SK-N-SH (cell line): ENCODE data around the gene GPR55. TPM values are rescaled to one million over a fixed set of nuclear protein-coding genes. Genes with fewer than 3 reads are reported as not detected.

Experiments used
- CTCF ChIA-PET: fragments of 300-600, 350-600 bp; formaldehyde crosslinking; extraction: SDS; loops from one replicate; lab custom pipeline; 2021; lab: Yijun Ruan, JAX
- POLR2A ChIA-PET: fragments of 350-600 bp; sonication (Branson Sonifier 250); formaldehyde crosslinking; extraction: SDS; loops from one replicate; lab custom pipeline; 2020; ENCODE audit warnings: antibody characterized with exemption, inconsistent platforms; lab: Yijun Ruan, JAX
- DNase-seq: peaks from one replicate; pipeline ENCODE4 v3.0.0; 2012
- H2AFZ ChIP-seq: fragments of 200-600 bp; sonication (generic); 2 replicates; pipeline ENCODE4 v1.8.1; 2016; ENCODE audit warnings: antibody characterized with exemption, mild to moderate bottlenecking, low read depth
- H3F3A ChIP-seq: fragments of 200-600 bp; sonication (generic); replicated peaks from 2 replicates; pipeline ENCODE3; 2016; ENCODE audit warnings: antibody characterized with exemption, mild to moderate bottlenecking; ENCODE audit not compliant: insufficient read depth
- H3K27ac ChIP-seq, 2 experiments: fragments of 200-500 bp in 1 of 2; fragments of 200-600 bp in 1 of 2; sonication (Bioruptor generic) in 1 of 2; sonication (generic), shearing (Covaris generic) in 1 of 2; 2 replicates each; pipeline versions ENCODE4 v1.5.1 to v1.6.1; 2014 to 2016; ENCODE audit warnings: low read depth in 2 of 2, inconsistent platforms in 1 of 2, low read length in 1 of 2, mild to moderate bottlenecking in 1 of 2, mixed read lengths in 1 of 2
- H3K27me3 ChIP-seq: fragments of 200-600 bp; sonication (generic), shearing (Covaris generic); 2 replicates; pipeline ENCODE4 v1.6.1; 2016; ENCODE audit warnings: mixed run types; ENCODE audit not compliant: insufficient read depth
- H3K36me3 ChIP-seq, 2 experiments: fragments of 200-500 bp in 1 of 2; fragments of 200-600 bp in 1 of 2; sonication (Bioruptor generic) in 1 of 2; sonication (generic) in 1 of 2; replicated peaks in 1 of 2; 2 replicates each; pipeline versions ENCODE3 to v1.5.1; 2014 to 2016; ENCODE audit warnings: low read length in 1 of 2, mild to moderate bottlenecking in 1 of 2; ENCODE audit not compliant: insufficient read depth in 2 of 2, control insufficient read depth in 1 of 2
- H3K4me1 ChIP-seq, 2 experiments: fragments of 200-500 bp in 1 of 2; fragments of 200-600 bp in 1 of 2; sonication (Bioruptor generic) in 1 of 2; sonication (generic), shearing (Covaris generic) in 1 of 2; 2 replicates each; pipeline versions ENCODE4 v1.5.1 to v1.6.1; 2014 to 2016; ENCODE audit warnings: low read depth in 1 of 2, low read length in 1 of 2, mixed run types in 1 of 2; ENCODE audit not compliant: insufficient read depth in 2 of 2, control insufficient read depth in 1 of 2
- H3K4me2 ChIP-seq: fragments of 200-600 bp; sonication (generic), shearing (Covaris generic); 2 replicates; pipeline ENCODE4 v1.6.1; 2017; ENCODE audit warnings: mixed run types
- H3K4me3 ChIP-seq, 2 experiments: fragments of 200-500 bp in 1 of 2; fragments of 200-600 bp in 1 of 2; sonication (Bioruptor generic) in 1 of 2; sonication (generic), shearing (Covaris generic) in 1 of 2; 2 replicates each; pipeline versions ENCODE4 v1.5.1 to v1.8.1; 2014 to 2016; ENCODE audit warnings: low read depth in 2 of 2, inconsistent platforms in 1 of 2, low read length in 1 of 2, mild to moderate bottlenecking in 1 of 2, mixed read lengths in 1 of 2, moderate library complexity in 1 of 2
- H3K79me2 ChIP-seq: fragments of 200-600 bp; sonication (generic); 2 replicates; pipeline ENCODE4 v1.8.1; 2017; ENCODE audit warnings: mild to moderate bottlenecking; ENCODE audit not compliant: insufficient read depth
- H3K9ac ChIP-seq: fragments of 200-600 bp; sonication (generic); 2 replicates; pipeline ENCODE4 v1.6.1; 2017; ENCODE audit warnings: mixed run types
- H3K9me2 ChIP-seq: fragments of 200-600 bp; sonication (generic); 2 replicates; pipeline ENCODE4 v1.6.1; 2017; ENCODE audit warnings: mixed run types
- H3K9me3 ChIP-seq: fragments of 200-600 bp; sonication (generic); 2 replicates; pipeline ENCODE4 v1.6.1; 2017; ENCODE audit warnings: mixed run types, mild to moderate bottlenecking, moderate library complexity
- H4K20me1 ChIP-seq: fragments of 200-600 bp; sonication (generic); 2 replicates; pipeline ENCODE4 v1.6.1; 2017; ENCODE audit warnings: mild to moderate bottlenecking, mixed run types; ENCODE audit not compliant: insufficient read depth
- CHD2 ChIP-seq: fragments of 150-350 bp; IDR thresholded peaks from 2 replicates; pipeline ENCODE4 v1.6.1; 2018; ENCODE audit warnings: low read length; ENCODE audit not compliant: partially characterized antibody
- CTCF ChIP-seq: fragments of 200-600 bp; sonication (generic); IDR thresholded peaks from 2 replicates; pipeline ENCODE4 v1.6.1; 2017; ENCODE audit warnings: antibody characterized with exemption, mild to moderate bottlenecking, moderate library complexity
- EP300 ChIP-seq, 2 experiments: IDR thresholded peaks; 2 replicates each; pipeline versions ENCODE4 v1.4.0 to v1.6.1; 2012; ENCODE audit warnings: borderline replicate concordance in 1 of 2, low read depth in 1 of 2, low read length in 1 of 2
- EZH2phosphoT487 ChIP-seq: fragments of 200-600 bp; sonication (generic); IDR thresholded peaks from 2 replicates; pipeline ENCODE4 v1.6.1; 2017; ENCODE audit warnings: low read depth, mixed run types, mild to moderate bottlenecking, antibody characterized with exemption, moderate library complexity, borderline replicate concordance
- FOXJ3 ChIP-seq: sonication (generic); formaldehyde crosslinking; IDR thresholded peaks from 2 replicates; pipeline ENCODE4 v1.5.1; 2020; ENCODE audit warnings: mild to moderate bottlenecking, missing genetic modification reagents
- FOXM1 ChIP-seq: IDR thresholded peaks from 2 replicates; pipeline ENCODE4 v1.4.0; 2012; ENCODE audit warnings: low read depth, mild to moderate bottlenecking
- IRF3 ChIP-seq: fragments of 150-350 bp; IDR thresholded peaks from 2 replicates; pipeline ENCODE4 v1.6.1; 2016; ENCODE audit warnings: mild to moderate bottlenecking, low read depth, low read length
- MEF2A ChIP-seq: IDR thresholded peaks from 2 replicates; pipeline ENCODE4 v1.4.0; 2012; ENCODE audit warnings: low read depth, borderline replicate concordance
- PBX3 ChIP-seq: IDR thresholded peaks from 2 replicates; pipeline ENCODE4; 2012
- POLR2AphosphoS5 ChIP-seq: IDR thresholded peaks from 2 replicates; pipeline ENCODE4 v1.6.1; 2012; ENCODE audit warnings: low read depth, low read length
- REST ChIP-seq: IDR thresholded peaks from 2 replicates; pipeline ENCODE4 v1.6.1; 2012; ENCODE audit warnings: mild to moderate bottlenecking, low read depth, low read length, moderate library complexity
- TAF1 ChIP-seq: IDR thresholded peaks from 2 replicates; pipeline ENCODE4 v1.6.1; 2012; ENCODE audit warnings: low read depth, mild to moderate bottlenecking, low read length, moderate library complexity, borderline replicate concordance
- ZBTB33 ChIP-seq: IDR thresholded peaks from 2 replicates; pipeline ENCODE4 v1.4.0; 2012; ENCODE audit warnings: low read depth, borderline replicate concordance
- WGBS: methylation state at CpG from one replicate; pipeline ENCODE4 v1.1.6; 2017; ENCODE audit warnings: low lambda C conversion rate; 5-methylcytosine and 5-hydroxymethylcytosine counted together
- polyA plus RNA-seq, 3 experiments: library from polyadenylated mRNA; depleted of rRNA; stranded (reverse); fragments of >200 nt; gene quantifications; 2 replicates each; pipeline ENCODE4 v1.2.3, GENCODE V29; 2012

GPR55 gene
- polyA plus RNA-seq, 1 of the 3 experiments (the other 2 are of a cell fraction) = not detected

- Histone ChIP-seq H3F3A (no peaks in the 10 kb centered on the region), H3K36me3 (no peaks in the 10 kb centered on the region), H3K9ac (no peak overlapping the region), H3K4me2 (no peak overlapping the region), H3K4me1 (no peaks in the 10 kb centered on the region), H3K9me3 (no peaks in the 10 kb centered on the region), H3K79me2 (no peaks in the 10 kb centered on the region)
- CTCF ChIA-PET = no interaction called here
- TF ChIP-seq PBX3 = no peak
- no peak for TF ChIP-seq FOXJ3 (CRISPR knock-in tag)
- no peak for TF ChIP-seq IRF3
- no peak for TF ChIP-seq FOXM1
- no peak for TF ChIP-seq CHD2
- no peak for TF ChIP-seq TAF1
- TF ChIP-seq MEF2A = no peak
- TF ChIP-seq CTCF = no peak
- no peak for TF ChIP-seq EZH2phosphoT487
- TF ChIP-seq ZBTB33 = no peak
- no peak for TF ChIP-seq POLR2AphosphoS5
- TF ChIP-seq EP300 (IDR thresholded peaks at IDR 0.05; ENCODE audit: borderline replicate concordance in 1 of 2, low read depth in 1 of 2, low read length in 1 of 2) = no peak
- TF ChIP-seq REST = no peak
- TF ChIP-seq, all 33 proteins: peak for 0
- Histone ChIP-seq H3K27ac (no peak overlapping the region), H4K20me1 (no peaks in the 10 kb centered on the region), H3K27me3 (no peaks in the 10 kb centered on the region; the same call in 1 of the 2 replicates), H2AFZ (no peak overlapping the region), H3K9me2 (no peaks in the 10 kb centered on the region), H3K4me3 (no peak overlapping the region)
- DNase-seq = no peak
- WGBS = 79% methylated on average over 20 of the region's 20 CpGs
- POLR2A ChIA-PET = interaction anchor here (0.6 kb wide), 1 partner anchor 28 kb away, joined by 3 read pairs; no protein-coding TSS in a partner anchor
Measured at GRCh38 chr2:230949966-230950873, 25.2 kb upstream of the GPR55 start.
